Measurements from ENCODE around the gene RAP2A. TPM values are rescaled to one million over a fixed set of nuclear protein-coding genes. Genes with fewer than 3 reads are reported as not detected.

Gene RAP2A
- total and polyA plus RNA-seq, 11 donors: 3.9 to 34.8 (median 23.2) TPM

DNA sequence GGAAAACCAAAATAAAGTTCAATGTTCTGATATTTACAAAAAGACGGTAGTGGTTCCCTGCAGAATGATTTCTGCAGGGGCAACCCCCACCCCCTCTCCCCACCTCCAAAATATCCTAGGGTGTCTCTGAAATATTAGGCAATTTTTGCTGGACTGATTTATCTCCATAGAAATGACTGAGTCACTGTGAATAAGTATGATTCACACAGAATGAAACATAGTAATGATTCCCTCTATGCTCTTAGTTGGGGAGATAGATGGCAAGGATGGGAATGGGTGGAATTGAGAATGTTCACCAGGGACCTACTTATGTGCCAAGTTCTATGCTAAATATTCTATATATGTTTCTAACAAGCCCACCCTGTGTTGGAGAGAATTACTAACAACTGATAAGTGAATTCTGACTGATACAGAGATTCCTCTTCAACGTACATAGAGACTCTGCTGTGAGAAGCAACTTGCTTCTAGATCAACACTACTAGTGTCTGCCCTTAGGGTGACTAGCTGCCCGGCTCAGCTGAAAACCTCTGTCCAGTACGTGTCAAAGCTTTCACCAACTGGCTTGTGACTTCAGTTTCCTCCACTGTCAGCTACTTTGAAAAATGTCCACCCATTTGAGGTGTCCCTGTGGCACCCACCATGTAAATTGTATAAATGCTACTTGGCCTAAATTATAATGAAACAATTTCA lies 38.4 kb upstream of the RAP2A start:
- peak in 1 of 4 donors; percentile 47 for ATAC-seq
- Histone ChIP-seq H3K36me3 (peaks cover 0 to 34% (median 20%) of the 10 kb centered on the region in 9 donors), H3K27me3 (no peaks in the 10 kb centered on the region), H3K9me3 (no peaks in the 10 kb centered on the region), H3K27ac (no peak overlapping the region), H3K4me3 (no peak overlapping the region), H3K4me1 (peaks cover 0 to 10% (median 0%) of the 10 kb centered on the region in 12 donors)
- intact Hi-C loops (cut with DNase I): no loop called here
- 80 to 87% (median 87%) methylated on average over 4 of the region's 4 CpGs for WGBS, 4 donors
- TF ChIP-seq POLR2A (IDR thresholded peaks at IDR 0.05): no peak
- TF ChIP-seq, protein P1, sequence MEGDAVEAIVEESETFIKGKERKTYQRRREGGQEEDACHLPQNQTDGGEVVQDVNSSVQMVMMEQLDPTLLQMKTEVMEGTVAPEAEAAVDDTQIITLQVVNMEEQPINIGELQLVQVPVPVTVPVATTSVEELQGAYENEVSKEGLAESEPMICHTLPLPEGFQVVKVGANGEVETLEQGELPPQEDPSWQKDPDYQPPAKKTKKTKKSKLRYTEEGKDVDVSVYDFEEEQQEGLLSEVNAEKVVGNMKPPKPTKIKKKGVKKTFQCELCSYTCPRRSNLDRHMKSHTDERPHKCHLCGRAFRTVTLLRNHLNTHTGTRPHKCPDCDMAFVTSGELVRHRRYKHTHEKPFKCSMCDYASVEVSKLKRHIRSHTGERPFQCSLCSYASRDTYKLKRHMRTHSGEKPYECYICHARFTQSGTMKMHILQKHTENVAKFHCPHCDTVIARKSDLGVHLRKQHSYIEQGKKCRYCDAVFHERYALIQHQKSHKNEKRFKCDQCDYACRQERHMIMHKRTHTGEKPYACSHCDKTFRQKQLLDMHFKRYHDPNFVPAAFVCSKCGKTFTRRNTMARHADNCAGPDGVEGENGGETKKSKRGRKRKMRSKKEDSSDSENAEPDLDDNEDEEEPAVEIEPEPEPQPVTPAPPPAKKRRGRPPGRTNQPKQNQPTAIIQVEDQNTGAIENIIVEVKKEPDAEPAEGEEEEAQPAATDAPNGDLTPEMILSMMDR (IDR thresholded peaks at IDR 0.05): no peak
- no peak for DNase-seq

GRCh38 chr13:97397267-97397666 lies 36.7 kb upstream of the RAP2A start:
- WGBS, 4 donors: 87 to 92% (median 90%) methylated on average over 10 of the region's 10 CpGs
- intact Hi-C loops (cut with DNase I): no loop called here

DNA sequence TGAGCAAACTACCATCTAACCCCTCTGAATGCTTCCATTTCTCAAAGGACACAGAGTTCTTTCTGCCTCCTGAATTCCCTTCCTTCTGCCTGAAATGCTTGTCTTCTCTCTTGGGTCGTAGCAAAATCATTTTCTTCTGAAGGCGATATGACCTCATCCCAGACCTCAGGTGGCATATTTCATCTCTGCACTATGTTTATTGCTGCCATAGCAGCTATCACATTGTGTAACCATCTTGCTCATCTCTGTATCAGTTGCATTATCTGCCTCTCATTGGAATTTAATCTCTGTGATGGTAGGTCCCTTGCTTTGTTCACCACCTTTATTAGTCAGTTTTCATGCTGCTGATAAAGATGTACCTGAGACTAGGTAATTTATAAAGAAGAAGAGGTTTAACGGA lies 32.5 kb upstream of the RAP2A start:
- no peak overlapping the region for H3K4me3 ChIP-seq
- H3K36me3 ChIP-seq: no peaks in the 10 kb centered on the region
- H3K9me3 ChIP-seq: no peaks in the 10 kb centered on the region
- DNase-seq: no peak
- H3K4me1 ChIP-seq: peaks cover 0 to 4% (median 0%) of the 10 kb centered on the region in 12 donors
- ATAC-seq: no peak
- TF ChIP-seq POLR2A (IDR thresholded peaks at IDR 0.05): no peak
- TF ChIP-seq, protein P1 (IDR thresholded peaks at IDR 0.05): no peak
- no peak overlapping the region for H3K27ac ChIP-seq
- H3K27me3 ChIP-seq: no peaks in the 10 kb centered on the region
- intact Hi-C loops (cut with DNase I): no loop called here
- 64 to 79% (median 69%) methylated on average over 3 of the region's 3 CpGs for WGBS, 4 donors

More at GRCh38 chr13:97397267-97397666, 36.7 kb upstream of the RAP2A start:
- Histone ChIP-seq H3K9me3 (no peaks in the 10 kb centered on the region), H3K27ac (no peak overlapping the region), H3K36me3 (peaks cover 0 to 20% (median 7%) of the 10 kb centered on the region in 9 donors), H3K27me3 (no peaks in the 10 kb centered on the region), H3K4me1 (peaks cover 0 to 4% (median 0%) of the 10 kb centered on the region in 12 donors), H3K4me3 (no peak overlapping the region)
- no peak for DNase-seq
- no peak for ATAC-seq
- TF ChIP-seq, protein P1 (IDR thresholded peaks at IDR 0.05): no peak
- TF ChIP-seq POLR2A (IDR thresholded peaks at IDR 0.05): no peak

DNA sequence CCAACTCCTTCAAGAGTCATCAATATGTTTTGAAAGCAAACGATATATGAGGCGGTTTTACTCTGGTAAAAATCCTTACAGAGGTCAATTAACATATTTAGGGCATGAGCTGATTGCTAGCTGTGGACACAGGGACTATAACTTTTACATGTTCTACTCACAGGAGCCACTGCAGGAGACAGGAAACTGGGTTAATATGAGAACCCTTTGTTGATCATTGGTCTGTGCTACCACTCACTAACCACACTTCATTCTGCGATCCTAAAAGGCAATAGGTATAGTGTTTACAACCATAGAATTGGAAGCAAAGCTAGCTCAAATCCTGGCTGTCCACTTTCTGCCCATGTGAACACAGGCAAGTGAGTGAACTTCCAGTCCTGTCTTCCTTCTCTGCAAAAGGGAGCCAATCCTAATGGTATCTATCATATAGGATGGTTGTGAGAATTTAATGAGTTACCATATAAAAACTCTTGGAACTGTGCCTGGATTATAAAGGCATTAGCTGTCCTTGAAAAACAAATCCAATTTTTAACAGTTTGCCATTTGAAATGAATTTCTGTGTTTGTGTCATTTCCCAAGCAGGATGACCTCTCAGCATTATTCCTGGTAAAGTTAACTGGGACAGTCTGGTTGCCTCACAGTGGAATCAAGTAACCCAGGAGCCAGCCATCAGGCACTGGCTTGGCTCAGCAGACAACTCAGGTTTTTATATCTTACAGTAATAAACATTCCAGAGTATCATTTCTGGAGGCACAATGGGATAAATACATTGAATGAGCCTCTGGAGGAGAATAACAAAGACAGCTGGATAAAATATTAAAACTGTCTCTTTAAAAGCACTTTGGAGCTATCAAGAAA lies 29.8 kb upstream of the RAP2A start:
- 90 to 93% (median 93%) methylated on average over 3 of the region's 3 CpGs for WGBS, 4 donors
- intact Hi-C loops (cut with DNase I): no loop called here
- TF ChIP-seq POLR2A (IDR thresholded peaks at IDR 0.05): no peak
- TF ChIP-seq, protein P1 (IDR thresholded peaks at IDR 0.05): no peak
- no peak overlapping the region for H3K4me3 ChIP-seq
- H3K9me3 ChIP-seq: no peaks in the 10 kb centered on the region
- no peak for ATAC-seq
- no peak for DNase-seq
- no peak overlapping the region for H3K27ac ChIP-seq
- H3K27me3 ChIP-seq: no peaks in the 10 kb centered on the region
- H3K36me3 ChIP-seq: no peaks in the 10 kb centered on the region
- peaks cover 0 to 4% (median 0%) of the 10 kb centered on the region in 12 donors for H3K4me1 ChIP-seq
